ENCODE data around the gene TRMT10B. TPM values are rescaled to one million over a fixed set of nuclear protein-coding genes. Genes with fewer than 3 reads are reported as not detected.

TRMT10B gene
- total RNA-seq, 1 experiment from 2014 or later = 5.2 TPM

GRCh38 chr9:37790096-37790495 is 36.5 kb downstream of the TRMT10B start:
- Histone ChIP-seq H4K20me1 (ENCODE audit: insufficient read depth) (no peaks in the 10 kb centered on the region), H3K4me3 (no peak overlapping the region), H3K4me1 (replicated peaks; ENCODE audit: insufficient read depth) (0 out of 2 replicates have a peak, but pooled peaks cover 4% of the 10 kb centered on the region), H2AFZ (no peak overlapping the region), H3K36me3 (ENCODE audit: low read depth) (no peaks in the 10 kb centered on the region), H3K9me3 (ENCODE audit: insufficient read depth, low read depth) (no peaks in the 10 kb centered on the region), H3K27ac (no peak overlapping the region), H3F3A (ENCODE audit: insufficient read depth, low read depth) (no peaks in the 10 kb centered on the region), H3K79me2 (ENCODE audit: low read depth) (peaks cover 7% of the 10 kb centered on the region; the same call in 1 of the 2 replicates), H3K27me3 (ENCODE audit: insufficient read depth, low read depth) (no peaks in the 10 kb centered on the region), H3K9me2 (ENCODE audit: insufficient read depth) (no peaks in the 10 kb centered on the region), H3K4me2 (no peak overlapping the region)
- no peak for DNase-seq
- ChIA-PET POLR2A (ENCODE audit: unreplicated experiment) (no interaction called here), CTCF (no interaction called here)
- no peak for TF ChIP-seq CTCF (conservative IDR thresholded peaks at IDR 0.05)
- no peak for TF ChIP-seq EZH2 (IDR thresholded peaks at IDR 0.05; ENCODE audit: low read depth)
- BruUV-seq (replicated peaks) = no TSS peak
- intact Hi-C loops (cut with micrococcal nuclease; ENCODE audit: unreplicated experiment) = no loop called here

- no peaks in the 10 kb centered on the region for H3K9me2 ChIP-seq (ENCODE audit: insufficient read depth)
- no peaks in the 10 kb centered on the region for H3K4me1 ChIP-seq (replicated peaks; ENCODE audit: insufficient read depth)
- no peak overlapping the region for H3K4me3 ChIP-seq
- DNase-seq = no peak
- H3K79me2 ChIP-seq (ENCODE audit: low read depth) = no peaks in the 10 kb centered on the region
- H3K27me3 ChIP-seq (ENCODE audit: insufficient read depth, low read depth) = no peaks in the 10 kb centered on the region
- no peaks in the 10 kb centered on the region for H4K20me1 ChIP-seq (ENCODE audit: insufficient read depth)
- no peaks in the 10 kb centered on the region for H3K9me3 ChIP-seq (ENCODE audit: insufficient read depth, low read depth)
- TF ChIP-seq EZH2 (IDR thresholded peaks at IDR 0.05; ENCODE audit: low read depth) (no peak), CTCF (conservative IDR thresholded peaks at IDR 0.05) (no peak)
- H3F3A ChIP-seq (ENCODE audit: insufficient read depth, low read depth) = no peaks in the 10 kb centered on the region
- BruUV-seq (replicated peaks) = no TSS peak
- ChIA-PET CTCF (no interaction called here), POLR2A (ENCODE audit: unreplicated experiment) (no interaction called here)
- intact Hi-C loops (cut with micrococcal nuclease; ENCODE audit: unreplicated experiment) = no loop called here
- no peak overlapping the region for H3K4me2 ChIP-seq
- no peak overlapping the region for H2AFZ ChIP-seq
- no peak overlapping the region for H3K27ac ChIP-seq
- H3K36me3 ChIP-seq (ENCODE audit: low read depth) = no peaks in the 10 kb centered on the region
Observed at GRCh38 chr9:37792122-37792521, 38.5 kb downstream of the TRMT10B start.

- Histone ChIP-seq H3K27me3 (ENCODE audit: insufficient read depth, low read depth) (no peaks in the 10 kb centered on the region), H3K79me2 (ENCODE audit: low read depth) (0 out of 2 replicates have a peak, but pooled peaks cover 4% of the 10 kb centered on the region), H3K4me3 (no peak overlapping the region), H3K9me3 (ENCODE audit: insufficient read depth, low read depth) (no peaks in the 10 kb centered on the region), H3F3A (ENCODE audit: insufficient read depth, low read depth) (peaks cover 3% of the 10 kb centered on the region; the same call in 1 of the 2 replicates), H3K4me2 (no peak overlapping the region), H3K27ac (no peak overlapping the region), H3K36me3 (ENCODE audit: low read depth) (no peaks in the 10 kb centered on the region), H3K4me1 (replicated peaks; ENCODE audit: insufficient read depth) (no peaks in the 10 kb centered on the region; the same call in 1 of the 2 replicates), H3K9me2 (ENCODE audit: insufficient read depth) (no peaks in the 10 kb centered on the region), H4K20me1 (ENCODE audit: insufficient read depth) (no peaks in the 10 kb centered on the region), H2AFZ (no peak overlapping the region)
- no TSS peak for BruUV-seq (replicated peaks)
- intact Hi-C loops (cut with micrococcal nuclease; ENCODE audit: unreplicated experiment) = no loop called here
- POLR2A ChIA-PET (ENCODE audit: unreplicated experiment) = no interaction called here
- no peak for DNase-seq
- CTCF ChIA-PET = no interaction called here
- no peak for TF ChIP-seq EZH2 (IDR thresholded peaks at IDR 0.05; ENCODE audit: low read depth)
- TF ChIP-seq CTCF (conservative IDR thresholded peaks at IDR 0.05) = no peak
Observed at GRCh38 chr9:37796232-37796631, 42.6 kb downstream of the TRMT10B start.
